ENCODE measurements around the gene WDR87.

WDR87 gene

DNA sequence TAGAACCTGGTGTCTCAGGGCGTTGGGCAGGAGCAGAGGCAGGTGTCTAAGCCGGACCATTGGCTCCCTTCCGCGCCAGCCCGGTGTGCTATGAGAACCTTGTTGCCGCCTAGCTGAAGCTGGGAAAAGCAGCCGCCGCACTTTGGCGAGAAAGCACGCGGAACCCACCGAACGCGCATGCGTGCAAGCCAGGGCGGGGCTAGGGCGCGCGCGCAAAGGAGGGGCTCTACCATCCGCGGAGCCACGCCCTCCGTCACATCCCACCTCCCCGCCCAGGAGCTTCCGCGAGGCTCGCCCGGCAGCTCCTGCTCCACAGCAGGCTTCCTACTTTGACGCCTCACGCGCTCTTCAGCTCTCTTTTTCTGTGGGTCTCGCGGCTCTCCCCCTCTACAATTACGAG is 51.3 kb downstream of the WDR87 start:
- DNase-seq (ENCODE audit: extremely low read depth, low read depth) = no peak
- TF ChIP-seq, protein P1, sequence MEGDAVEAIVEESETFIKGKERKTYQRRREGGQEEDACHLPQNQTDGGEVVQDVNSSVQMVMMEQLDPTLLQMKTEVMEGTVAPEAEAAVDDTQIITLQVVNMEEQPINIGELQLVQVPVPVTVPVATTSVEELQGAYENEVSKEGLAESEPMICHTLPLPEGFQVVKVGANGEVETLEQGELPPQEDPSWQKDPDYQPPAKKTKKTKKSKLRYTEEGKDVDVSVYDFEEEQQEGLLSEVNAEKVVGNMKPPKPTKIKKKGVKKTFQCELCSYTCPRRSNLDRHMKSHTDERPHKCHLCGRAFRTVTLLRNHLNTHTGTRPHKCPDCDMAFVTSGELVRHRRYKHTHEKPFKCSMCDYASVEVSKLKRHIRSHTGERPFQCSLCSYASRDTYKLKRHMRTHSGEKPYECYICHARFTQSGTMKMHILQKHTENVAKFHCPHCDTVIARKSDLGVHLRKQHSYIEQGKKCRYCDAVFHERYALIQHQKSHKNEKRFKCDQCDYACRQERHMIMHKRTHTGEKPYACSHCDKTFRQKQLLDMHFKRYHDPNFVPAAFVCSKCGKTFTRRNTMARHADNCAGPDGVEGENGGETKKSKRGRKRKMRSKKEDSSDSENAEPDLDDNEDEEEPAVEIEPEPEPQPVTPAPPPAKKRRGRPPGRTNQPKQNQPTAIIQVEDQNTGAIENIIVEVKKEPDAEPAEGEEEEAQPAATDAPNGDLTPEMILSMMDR (IDR thresholded peaks at IDR 0.05; ENCODE audit: low read depth, low read length) = no peak

DNA sequence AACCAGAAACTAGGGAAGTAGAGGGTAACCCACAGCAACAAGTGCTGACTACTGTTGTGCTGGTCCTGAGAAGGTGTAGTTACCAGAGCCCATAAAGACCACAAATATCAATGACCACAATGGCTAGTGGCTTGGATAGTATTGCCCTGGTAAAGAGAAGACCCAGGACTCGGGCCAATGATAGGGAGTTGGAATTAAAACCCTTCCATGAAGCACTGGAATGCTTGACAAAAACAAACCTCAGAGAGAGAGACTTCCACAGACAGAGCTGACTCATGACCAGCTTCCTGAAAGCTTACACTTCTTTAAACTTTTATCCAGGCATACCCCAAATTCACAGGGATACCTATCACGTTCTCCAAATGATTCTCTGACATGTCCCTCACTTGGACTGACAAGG is 60.5 kb downstream of the WDR87 start:
- no peak for DNase-seq (ENCODE audit: extremely low read depth, low read depth)
- TF ChIP-seq, protein P1 (IDR thresholded peaks at IDR 0.05; ENCODE audit: low read depth, low read length) = no peak

Measured in AG09319 (cell line).